GM12873 (cell line): ENCODE data around the gene NFIC.

Experiments used
- CTCF ChIP-seq: IDR thresholded peaks from 2 replicates; pipeline ENCODE4 v1.5.1; 2012; ENCODE audit warnings: low read depth, mild to moderate bottlenecking, moderate library complexity, low read length, control low read depth; ENCODE audit not compliant: insufficient read depth; ENCODE audit errors: missing control alignments

Gene NFIC

DNA sequence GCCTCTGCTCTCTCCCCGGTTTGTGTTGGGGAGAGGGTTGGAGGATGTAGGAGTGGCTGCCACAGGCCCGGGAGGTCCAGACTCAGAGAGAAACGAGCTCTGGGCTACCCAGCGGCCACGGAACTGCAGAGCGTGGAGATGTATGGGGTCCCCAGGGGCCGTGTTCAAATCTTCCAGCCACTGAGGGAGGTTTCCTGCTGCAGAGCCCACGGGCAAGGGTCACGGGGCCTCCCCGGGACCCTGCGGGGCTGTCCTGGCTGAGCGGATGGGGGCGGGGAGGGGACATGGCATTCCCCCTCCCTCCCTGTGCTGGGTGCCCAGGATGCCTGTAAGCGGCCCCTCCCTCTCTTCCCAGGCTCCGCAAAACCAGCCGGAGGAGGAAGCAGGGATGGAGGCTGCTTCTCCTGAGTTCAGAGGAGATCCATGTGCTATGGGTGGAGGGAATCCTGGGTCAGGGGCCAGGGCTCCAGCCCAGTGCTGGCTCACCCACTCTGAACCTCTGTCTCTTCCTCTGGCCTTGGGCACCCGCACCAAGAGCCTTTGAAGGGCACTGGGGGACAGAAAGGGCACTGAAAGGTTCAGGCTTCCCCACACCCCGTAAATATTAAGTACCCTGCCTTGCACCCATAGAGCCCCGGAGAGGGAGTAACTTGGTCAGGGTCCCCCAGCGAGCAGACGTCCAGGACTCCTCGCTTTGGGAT is 91.3 kb downstream of the NFIC start:
- TF ChIP-seq CTCF: no peak

DNA sequence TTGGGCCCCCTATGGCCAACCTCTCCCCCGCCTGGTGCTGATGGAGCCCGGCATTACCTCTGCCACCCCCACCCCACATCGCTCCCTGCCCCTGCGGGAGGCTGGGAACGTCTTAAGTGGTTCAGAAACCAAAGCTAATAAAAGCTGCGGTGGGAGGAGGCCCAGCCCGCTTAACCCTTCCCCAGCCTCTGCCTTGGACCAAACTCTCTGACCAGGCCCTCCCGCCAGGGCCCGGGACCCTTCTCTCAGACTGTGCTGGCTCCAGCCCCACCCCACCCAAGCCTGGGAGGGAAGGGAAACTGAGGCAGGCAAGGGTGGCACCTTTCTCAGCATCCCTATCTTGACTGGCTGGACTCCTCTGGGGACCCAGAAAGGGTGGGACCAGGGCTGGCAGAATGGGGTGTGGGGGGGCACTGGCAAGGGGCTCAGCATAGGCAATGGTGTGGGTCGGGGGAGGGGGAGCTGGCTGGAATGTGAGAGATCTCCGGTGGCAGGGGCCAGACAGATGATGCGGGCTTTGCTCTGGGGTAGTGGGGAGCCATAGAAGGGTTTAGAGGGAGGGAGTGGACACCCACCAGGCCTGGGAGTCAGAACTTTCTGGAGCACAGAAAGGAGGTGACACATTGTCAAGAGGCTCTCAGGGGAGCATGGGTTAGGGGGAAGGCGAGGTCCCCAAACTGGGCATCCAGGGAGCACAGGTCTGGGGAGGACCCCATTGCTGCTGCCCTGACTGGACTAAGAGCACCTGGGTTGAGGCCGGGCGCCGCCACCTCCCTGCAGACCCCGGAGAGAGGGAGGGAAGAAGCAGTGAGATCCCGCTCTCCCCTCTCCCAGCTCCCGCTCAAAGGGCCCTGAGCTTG is 92.1 kb downstream of the NFIC start:
- TF ChIP-seq CTCF: no peak

DNA sequence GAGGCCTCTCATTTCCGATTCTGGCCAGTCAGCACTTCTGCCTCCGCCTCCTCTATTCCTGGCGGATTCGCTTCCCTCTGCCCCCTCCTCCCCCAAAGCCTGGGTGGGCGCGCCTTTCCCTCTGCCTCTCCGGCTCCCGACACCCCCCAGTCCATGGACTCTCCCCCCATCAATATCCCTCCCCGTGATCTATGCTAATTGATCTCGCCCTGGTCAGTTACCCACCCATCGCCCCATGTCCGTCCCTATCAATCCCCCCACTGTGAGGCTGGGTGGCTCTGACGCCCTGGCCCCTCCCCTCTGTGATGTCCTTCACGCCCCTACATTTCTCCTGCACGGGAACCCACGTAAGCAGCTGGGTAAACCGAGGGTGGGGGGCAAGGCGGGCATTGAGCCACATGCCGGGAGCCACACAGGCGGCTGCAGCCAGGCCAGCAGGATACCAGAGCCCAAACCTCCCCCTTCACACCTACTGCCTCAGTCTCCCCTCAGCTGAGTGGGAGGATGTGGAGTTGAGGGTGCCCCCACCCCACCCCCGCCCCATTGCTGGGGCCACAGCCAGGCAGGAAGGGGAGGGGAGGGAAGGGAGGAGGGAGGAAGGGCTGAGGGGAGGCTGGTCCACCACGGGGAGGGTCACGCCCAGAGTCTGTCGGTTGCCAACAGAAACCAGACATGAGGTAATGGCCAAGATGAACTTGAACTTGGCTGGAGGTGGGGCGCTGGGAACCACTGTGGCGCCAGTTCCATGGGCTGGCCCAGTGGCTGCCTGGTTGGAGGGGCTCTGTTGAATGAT is 92.9 kb downstream of the NFIC start:
- no peak for TF ChIP-seq CTCF

DNA sequence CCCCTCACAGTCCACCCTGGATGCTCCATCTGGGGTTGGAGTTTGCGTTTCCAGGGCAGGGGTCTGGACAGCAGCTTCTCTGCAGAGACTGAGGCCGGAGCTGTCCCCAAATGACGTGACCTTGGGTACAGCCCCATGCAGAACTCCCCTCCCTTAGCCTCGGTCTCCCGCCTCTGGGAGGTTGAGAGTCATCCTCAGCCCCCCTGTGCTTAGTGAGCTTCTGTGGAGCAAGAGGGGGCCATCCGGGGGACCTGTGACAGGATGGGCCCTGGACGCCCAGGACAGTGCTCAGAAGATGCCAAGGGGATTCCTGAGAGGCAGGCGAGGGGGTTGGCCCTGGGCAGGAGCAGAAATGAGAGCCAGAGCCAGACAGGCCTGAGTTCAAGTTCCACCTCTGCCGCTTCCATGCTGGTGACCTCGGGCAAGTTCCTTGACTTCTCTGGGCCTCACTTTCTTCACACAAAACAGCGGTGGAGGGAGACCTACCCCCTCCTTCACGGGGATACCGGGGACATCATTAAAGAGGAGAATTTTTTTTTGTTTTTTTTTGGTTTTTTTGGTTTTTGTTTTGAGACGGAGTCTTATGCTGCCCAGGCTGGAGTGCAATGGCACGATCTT is 93.7 kb downstream of the NFIC start:
- TF ChIP-seq CTCF: no peak

- no peak for TF ChIP-seq CTCF
Observed at GRCh38 chr19:3462991-3463713, 96.8 kb downstream of the NFIC start.

DNA sequence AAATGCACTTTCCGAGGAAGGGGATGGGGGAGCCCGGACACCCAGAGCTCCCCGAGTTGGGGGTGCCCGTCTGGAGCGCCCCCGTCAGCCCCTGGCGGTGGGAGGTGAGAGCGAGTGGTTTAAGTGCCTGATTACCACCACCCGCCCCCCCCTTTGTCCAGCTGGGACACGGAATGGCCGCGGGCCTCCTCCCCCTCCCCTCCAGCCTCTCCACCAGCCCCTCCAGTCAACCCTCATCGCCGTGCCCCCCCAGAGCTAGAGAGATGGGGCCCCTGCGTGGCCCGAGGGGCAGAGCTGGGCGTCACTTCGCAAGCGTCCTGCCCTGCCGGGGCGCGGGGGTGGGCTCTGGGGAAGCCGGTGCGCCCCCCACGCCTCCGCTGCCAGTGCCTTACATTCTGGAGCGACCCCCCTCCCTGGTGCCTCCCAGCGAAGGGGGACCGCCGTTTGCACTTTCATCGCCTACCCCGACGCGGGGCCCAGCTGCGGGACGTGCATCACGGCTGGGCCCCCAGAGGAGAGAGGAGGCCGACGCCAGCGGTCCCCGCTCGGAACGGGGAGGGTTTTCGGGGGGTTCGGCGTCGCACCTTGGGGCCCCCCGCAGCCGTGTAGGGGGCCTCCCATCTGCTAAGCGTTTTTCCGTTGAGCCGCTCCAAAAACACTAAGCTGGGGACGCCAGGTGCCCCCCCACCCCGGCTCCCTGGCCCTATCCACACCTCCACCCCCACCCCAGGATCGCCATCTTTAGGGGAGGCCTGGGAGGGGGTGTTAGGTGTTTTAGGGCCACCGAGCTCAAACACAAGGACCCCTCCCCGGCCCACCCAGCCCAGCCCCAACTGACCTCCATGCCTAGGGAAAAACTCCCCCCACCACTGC is 97.6 kb downstream of the NFIC start:
- no peak for TF ChIP-seq CTCF
